ENCODE results near the gene FNTB.

The FNTB gene

DNA sequence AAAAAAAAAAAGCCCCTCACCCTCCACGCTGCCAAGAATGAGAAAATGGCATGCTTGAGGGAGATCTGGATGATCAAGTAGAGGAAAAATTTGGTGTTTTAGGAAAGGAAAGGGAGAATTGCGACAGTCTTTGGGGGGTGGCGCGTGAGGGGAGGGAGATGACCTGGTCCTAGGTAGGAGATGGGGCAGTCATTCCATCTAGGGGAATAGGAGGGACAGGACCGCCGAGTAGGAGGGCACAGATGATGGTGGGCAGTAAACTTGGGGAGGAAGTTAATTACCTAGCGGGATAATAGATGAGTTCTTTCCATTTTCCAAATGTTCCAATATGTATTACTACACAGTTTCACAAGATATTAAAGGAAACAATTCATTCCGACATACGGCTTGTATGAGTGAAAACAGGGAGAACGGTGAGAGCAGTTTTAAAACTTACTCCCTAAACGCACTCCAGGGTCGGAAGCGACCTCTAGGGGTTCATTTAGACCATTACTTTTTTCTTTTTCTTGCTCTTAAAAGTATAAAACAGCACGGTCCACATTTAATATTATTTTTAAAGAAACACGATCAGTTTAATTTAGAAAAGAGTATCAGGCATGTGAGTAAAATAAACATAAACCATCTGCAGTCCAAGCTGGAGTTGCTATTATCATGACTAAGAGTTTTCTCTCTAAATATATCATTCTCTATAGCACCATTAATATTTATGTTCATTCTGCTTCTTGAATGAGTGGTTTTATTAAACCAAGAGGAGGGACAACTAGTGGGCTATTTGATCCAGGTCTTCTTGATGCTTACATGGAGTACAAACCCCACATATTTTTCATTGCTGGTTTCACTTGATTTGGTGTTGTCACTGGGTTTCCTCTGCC lies 3.0 kb upstream of the FNTB start:
- DNase-seq: peak; percentile 28 to 39

DNA sequence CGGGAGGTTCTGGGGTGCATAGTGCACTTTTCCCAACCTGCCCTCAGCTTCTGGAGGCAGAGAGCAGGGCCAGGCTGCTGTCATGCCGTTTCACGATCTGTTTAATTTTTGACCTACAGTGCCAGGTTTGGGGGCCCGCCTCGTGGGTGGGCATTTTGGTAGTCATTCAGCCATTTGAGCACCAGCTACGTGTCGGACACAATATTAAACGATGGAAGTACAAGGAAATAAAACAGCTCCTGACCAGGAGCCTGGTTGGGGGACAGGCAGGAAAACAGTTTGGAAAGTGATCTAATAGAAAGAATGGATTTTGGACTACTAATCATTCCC lies 708 bp downstream of the FNTB start:
- no peak for DNase-seq

DNA sequence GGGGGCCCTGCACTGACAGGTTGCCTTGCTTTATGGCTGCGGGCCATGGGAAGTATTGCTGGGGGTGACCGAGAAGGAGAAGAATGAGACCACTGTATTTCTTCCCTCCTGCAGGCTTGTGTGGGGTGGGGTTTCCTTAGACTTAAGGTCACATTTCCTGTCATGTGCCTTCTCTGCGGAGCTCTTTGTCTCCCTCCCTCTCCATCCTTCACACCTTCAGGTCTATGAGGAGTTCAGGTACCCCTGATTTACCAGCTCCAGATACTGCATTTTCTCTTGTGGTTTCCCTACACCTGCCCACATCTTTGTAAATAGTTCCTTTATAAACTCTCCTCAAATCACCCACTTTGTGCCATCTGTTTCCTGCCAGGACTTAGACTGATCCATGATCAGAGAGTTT lies 3.6 kb downstream of the FNTB start:
- no peak for DNase-seq

DNA sequence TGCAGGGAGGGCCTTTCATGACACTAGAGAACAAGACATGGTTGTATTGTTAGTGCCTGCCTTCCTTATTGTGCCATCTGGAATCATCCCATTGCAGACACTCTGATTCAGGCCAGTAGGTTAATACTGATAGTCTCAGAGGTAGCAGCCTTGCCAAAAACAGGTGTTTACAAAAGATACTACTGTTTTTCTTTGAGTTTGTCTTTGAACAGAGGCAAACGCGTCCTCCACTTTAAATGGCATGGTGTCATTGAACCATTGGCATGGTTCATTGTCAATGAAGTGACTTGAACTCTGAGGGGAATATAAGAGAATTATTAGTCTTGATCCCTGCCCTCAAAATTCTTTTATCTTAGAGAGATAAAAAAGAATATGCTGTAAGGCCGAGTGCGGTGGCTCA lies 4.2 kb downstream of the FNTB start:
- DNase-seq: no peak

DNA sequence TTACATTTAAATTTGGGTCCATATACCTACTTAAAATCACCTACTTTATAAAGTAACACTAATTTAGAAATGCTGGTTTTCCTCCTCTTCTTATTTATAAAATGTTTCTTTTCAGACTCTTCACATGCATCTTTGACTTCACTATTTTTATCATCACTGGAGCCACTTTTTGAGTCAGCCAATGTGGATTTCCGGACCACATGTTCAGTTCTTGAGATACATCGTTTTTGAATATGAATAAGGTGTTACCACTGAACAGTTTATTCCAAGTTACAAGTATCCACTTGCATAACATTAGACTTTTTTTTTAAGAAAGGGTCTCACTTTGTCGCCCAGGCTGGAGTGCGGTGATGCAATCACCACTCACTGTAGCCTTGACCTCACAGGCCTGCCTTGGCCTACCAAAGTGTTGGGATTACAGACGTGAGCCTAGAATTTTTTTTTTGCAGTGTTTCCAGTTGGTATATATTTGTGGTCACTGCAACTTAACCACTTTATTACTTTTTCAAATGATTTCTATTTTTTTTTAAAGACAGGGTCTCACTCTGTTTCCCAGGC lies 5.7 kb downstream of the FNTB start:
- DNase-seq: no peak

DNA sequence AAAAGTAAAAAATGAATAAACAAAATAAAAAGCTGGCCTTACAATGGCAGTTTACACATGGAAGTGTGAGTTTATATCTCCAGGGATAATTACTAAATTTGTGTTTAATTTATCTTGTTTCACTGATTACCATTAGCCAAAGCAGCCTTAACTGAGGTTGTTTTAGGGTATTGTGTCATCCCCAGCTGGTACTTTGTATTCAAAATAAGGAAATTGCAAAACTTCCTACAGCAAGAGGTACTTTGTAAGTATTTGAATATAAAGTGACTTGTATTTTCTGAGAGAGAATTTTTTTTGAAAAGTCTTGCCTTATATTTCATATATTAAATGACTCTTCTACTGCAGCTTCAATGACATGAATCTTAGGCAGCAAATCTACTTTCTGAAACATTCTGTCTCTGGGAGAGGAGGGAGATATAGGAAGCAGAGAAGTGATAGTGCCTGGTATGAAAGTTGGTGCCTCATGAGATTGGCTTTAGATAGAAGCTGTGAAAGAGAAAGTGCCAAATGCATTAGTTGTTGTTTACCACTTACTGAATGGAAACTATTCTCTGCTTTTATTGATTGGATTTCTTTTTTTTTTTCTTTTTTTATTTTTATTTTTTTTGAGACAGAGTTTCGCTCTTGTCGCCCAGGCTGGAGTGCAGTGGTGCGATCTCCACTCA lies 6.7 kb downstream of the FNTB start:
- no peak for DNase-seq

DNA sequence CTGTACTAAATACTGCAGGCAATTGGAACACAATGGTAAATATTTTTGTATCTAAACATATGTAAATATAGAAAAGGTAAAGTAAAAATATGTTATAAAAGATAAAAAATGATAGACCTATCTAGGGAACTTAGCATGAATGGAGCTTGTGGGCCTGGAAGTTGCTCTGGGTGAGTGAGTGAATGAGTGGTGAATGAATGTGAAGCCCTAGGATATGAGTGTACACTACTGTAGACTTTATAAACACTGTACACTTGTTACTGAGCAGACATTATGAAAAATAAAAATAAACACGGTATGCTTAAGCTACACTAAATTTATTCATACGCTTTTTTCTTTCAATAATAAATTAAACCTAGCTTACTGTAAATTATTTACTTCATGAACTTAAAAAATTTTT lies 7.8 kb downstream of the FNTB start:
- DNase-seq: no peak

DNA sequence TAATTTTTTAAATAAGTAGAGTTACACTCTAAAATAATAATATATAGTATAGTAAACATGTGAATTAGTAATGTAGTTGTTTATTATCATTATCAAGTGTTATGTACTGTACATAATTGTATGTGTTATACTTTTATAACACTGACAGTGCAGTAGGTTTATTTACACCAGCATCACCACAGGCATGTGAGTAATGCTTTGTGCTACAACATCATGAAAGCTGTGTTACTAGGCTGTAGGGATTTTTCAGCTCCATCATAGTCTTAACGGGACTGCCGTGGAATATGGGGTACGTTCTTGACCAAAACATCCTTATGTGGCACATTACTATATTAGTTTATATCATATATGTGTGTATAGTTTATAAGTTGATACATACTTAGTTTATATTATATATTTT lies 8.6 kb downstream of the FNTB start:
- DNase-seq: no peak

DNA sequence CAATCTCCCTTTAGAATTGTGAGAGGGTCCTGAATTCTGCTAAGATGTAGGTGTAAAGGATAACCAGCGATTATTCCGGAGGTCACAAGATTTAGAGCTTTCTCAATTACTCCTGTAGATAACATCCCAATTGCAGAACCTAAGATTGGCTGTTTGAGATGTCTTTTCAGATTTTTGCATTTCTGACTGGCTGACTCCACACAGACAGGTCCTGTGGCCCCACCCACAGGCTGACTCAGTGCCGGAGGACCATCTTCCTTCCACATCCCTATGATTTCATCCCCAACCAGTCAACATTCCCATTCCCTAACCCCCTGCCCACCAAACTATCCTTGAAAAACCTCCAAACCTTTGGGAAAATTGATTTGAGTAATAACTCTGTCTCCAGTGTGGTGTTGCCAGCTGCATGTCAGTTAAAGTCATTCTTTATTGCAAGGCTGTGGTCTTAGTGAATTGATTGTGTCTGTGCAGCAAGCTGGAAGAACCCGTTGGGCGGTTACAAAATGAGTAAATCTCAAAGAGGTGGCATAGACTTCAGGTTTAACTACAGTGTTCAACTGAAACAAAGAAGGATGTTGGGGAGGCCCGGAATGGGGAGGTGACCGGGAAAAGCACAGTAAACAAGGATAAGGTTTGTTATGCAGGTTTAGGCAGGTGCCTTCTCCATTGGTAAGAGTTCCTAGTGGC lies 10.6 kb downstream of the FNTB start:
- DNase-seq: no peak

DNA sequence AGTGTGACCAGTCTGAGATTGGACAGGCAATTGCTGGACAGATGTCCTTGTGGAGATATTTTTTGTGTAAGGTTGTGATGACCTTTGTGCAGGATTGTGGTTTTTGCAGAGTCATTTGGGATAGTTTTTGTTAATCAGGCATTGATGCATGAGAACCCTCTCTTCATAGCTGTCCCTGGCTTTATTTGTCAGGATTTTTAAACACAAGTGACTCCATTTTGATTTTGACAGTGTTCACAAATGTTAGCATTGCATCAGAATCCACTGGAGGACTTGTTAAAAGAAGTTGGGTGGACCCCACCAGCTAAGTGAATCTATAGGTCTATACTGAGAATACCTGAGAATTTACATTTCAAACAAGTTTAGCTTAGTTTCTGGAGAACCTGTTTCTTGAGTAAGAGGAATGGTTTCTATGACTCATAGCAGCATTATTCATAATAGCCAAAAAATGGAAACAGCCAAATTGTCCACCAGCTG lies 11.8 kb downstream of the FNTB start:
- no peak for DNase-seq

- DNase-seq: no peak
Measured at GRCh38 chr14:65000898-65001591, 14.3 kb downstream of the FNTB start.

DNA sequence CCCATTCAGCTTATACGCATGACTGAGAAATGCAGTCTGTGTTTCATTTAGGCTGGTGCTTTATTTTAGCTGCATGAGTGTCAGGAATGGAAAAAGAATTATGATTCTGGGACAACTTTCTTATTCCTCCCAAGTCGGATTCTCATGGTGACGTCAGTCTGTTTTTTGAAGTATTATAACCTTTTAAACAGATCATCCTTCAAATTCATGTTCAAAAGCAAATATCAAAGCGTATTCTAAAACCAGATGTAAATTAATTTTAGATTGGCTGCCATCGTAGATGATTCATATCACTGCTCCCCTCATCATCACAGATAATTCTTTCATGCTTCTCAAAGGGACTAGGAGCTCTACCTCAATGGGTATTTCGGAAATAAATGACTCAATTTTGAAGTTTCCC lies 15.0 kb downstream of the FNTB start:
- no peak for DNase-seq

GRCh38 chr14:65002586-65003210 lies 16.0 kb downstream of the FNTB start:
- DNase-seq: no peak

DNA sequence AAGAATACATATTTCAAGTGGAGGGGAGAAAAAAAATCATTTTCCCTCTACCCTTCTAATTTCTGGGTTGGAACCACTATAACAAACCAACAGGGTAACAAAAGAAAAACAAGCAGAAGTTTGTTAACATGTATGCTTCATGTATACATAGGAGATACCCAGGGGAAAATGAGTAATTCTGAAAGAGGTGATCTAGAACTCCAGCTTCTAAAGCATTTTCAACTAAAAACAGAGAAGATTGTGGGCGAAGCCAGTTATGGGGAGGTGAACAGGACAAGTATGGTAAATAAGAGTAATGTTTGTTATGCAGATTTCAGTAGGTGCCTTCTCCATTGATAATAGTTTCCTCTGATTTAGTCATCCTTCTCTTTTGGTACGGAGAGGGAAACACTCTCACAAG lies 16.7 kb downstream of the FNTB start:
- DNase-seq: no peak

DNA sequence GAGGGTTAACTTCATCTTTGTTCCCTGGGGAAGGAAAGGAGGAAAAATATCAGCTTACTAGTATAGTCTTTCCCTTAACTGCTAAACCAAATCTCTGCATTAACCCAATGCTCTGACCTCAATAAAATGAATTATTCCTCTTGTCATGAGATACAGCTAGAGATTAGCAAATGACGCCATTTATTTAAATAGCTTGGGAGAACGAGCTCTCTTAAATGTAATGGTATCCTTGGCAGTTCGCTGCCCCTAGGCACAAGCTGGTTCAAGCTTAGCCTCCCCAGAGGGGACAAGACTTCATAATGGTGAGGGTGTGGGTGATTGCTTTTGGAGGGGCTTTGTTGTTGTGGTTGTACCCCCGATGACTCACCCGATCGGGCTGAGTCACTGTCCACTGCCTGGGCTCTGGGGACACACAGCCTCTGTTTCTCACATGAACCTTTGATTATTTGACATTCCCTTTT lies 19.6 kb downstream of the FNTB start:
- DNase-seq: no peak

DNA sequence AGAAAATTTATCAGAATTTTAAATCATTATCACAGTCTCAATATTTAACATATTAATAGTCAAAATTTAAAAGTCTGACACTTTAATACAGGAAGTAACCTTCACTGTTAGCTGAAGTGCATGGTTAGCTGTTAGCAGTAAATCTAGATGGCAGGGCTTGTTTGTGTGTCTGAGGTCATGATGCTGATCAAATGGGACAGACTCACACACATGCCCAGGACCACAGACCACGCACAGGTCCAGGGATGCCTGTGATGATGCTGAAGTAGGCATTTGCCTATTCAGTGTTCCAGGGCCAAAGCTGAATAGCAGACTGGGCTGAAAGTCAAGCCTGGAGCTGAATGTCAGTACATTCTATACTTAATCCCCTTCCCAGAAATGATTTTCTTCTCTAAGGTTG lies 20.5 kb downstream of the FNTB start:
- no peak for DNase-seq

DNA sequence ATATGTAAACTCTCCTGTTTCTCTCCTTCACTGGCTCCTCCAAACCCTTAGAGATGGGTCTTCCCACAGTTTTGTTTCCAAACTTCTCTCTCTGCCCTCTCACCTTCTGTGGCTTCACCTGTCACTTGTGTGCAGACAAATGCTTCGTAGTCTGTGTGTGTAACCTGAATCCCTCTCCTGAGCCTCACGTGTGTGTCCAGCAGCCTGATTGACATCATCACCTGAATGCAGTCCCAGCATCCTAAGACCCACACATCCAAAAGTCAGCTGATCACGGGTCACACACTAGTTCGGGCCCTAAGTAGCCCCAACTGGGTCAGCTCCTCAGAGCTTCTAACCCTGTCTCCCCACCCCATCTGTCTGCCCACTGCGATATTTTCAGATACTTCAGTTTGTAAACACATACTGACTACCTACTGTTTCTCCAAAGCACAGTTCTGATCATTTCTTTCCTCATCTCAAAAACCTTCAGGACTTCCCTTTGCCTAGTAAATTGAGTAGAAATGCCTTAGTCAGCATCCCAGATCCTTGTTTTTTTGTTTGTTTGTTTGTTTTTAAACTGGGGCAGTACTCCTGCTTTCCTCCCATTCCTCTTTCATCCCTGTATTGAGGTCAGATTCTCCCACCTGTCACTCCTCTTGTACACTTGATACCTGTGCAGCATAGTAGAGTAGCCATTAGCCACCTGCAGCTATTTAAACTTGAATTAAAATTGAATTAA lies 23.7 kb downstream of the FNTB start:
- DNase-seq: no peak

- no peak for DNase-seq
Measured at GRCh38 chr14:65011538-65011937, 24.8 kb downstream of the FNTB start.

- no peak for DNase-seq
Measured at GRCh38 chr14:65012353-65012752, 25.7 kb downstream of the FNTB start.

GRCh38 chr14:65015391-65015790 lies 28.7 kb downstream of the FNTB start:
- DNase-seq: no peak

DNA sequence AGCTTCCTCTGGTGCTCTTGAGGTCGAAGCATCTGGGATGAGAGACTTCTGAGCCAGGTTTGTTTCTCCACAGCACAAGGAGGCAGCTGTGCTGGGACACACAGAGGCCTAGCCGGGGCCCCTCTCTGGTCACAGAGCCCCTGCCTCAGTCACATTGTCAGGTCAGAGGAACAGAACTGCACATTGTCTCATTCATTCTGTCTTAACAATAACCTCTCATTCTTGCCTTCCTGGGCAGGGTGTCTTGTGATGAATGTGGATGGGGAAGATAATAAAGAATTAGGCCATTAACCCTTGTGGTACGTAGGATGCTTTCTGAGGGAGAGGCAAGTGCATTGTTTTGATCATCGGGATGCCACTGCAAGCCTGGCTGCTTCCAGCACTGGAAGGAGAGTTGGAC lies 29.8 kb downstream of the FNTB start:
- DNase-seq: no peak

All from activated CD4-positive, alpha-beta T cell treated with anti-CD3 and anti-CD28 coated beads for 4 hours (primary cell).